Measurements from ENCODE around the gene POLA1. TPM values are rescaled to one million over a fixed set of nuclear protein-coding genes. Genes with fewer than 3 reads are reported as not detected.

The POLA1 gene
- polyA plus RNA-seq, 1 donor from 2014 or later, result 5.8 TPM

DNA sequence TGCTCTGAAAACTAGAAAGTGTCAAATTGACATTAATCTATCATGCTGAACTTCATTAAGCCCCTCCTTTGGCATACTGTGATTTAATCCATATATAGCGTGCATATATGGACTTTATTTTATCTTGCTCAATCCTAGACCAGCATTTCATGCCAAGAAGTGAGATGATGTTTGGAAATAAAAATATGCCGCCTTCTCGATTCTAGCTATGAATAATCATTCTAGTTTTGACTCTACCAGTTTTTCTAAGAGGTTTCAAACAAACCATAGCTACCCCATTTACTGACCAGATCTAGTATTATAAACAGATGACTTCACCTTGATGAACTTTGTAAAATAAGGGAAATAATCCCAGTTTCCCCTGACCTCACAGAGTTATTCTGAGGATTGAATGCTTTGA is 227.1 kb downstream of the POLA1 start:
- Histone ChIP-seq H2AFZ (ENCODE audit: low read depth, low read length) (no peak overlapping the region), H3K9me3 (ENCODE audit: low read length) (no peaks in the 10 kb centered on the region), H4K20me1 (ENCODE audit: insufficient read depth) (no peaks in the 10 kb centered on the region), H3K4me3 (ENCODE audit: low read length) (no peak overlapping the region), H3K27ac (ENCODE audit: low read length) (no peak overlapping the region), H3K9ac (ENCODE audit: low read length) (no peak overlapping the region), H3K36me3 (ENCODE audit: insufficient read depth, low read length) (no peaks in the 10 kb centered on the region), H3K4me2 (ENCODE audit: low read length) (no peak overlapping the region), H3K9me2 (ENCODE audit: insufficient read depth, low read length) (no peaks in the 10 kb centered on the region), H3K79me2 (replicated peaks; ENCODE audit: insufficient read depth, low read length) (no peaks in the 10 kb centered on the region), H3K27me3 (ENCODE audit: insufficient read depth, low read depth, low read length) (no peaks in the 10 kb centered on the region), H3F3A (ENCODE audit: insufficient read depth, low read length, poor library complexity, severe bottlenecking) (no peaks in the 10 kb centered on the region)
- TF ChIP-seq RAD21 (conservative IDR thresholded peaks at IDR 0.05) (no peak), EP300 (conservative IDR thresholded peaks at IDR 0.05; ENCODE audit: poor library complexity, severe bottlenecking) (no peak), MXI1 (conservative IDR thresholded peaks at IDR 0.05; ENCODE audit: poor library complexity, severe bottlenecking) (no peak), SMC3 (conservative IDR thresholded peaks at IDR 0.05; ENCODE audit: poor library complexity) (no peak)
- TF ChIP-seq, protein P1, sequence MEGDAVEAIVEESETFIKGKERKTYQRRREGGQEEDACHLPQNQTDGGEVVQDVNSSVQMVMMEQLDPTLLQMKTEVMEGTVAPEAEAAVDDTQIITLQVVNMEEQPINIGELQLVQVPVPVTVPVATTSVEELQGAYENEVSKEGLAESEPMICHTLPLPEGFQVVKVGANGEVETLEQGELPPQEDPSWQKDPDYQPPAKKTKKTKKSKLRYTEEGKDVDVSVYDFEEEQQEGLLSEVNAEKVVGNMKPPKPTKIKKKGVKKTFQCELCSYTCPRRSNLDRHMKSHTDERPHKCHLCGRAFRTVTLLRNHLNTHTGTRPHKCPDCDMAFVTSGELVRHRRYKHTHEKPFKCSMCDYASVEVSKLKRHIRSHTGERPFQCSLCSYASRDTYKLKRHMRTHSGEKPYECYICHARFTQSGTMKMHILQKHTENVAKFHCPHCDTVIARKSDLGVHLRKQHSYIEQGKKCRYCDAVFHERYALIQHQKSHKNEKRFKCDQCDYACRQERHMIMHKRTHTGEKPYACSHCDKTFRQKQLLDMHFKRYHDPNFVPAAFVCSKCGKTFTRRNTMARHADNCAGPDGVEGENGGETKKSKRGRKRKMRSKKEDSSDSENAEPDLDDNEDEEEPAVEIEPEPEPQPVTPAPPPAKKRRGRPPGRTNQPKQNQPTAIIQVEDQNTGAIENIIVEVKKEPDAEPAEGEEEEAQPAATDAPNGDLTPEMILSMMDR (IDR thresholded peaks at IDR 0.05; ENCODE audit: poor library complexity, severe bottlenecking), result no peak
- TF ChIP-seq, protein P2, sequence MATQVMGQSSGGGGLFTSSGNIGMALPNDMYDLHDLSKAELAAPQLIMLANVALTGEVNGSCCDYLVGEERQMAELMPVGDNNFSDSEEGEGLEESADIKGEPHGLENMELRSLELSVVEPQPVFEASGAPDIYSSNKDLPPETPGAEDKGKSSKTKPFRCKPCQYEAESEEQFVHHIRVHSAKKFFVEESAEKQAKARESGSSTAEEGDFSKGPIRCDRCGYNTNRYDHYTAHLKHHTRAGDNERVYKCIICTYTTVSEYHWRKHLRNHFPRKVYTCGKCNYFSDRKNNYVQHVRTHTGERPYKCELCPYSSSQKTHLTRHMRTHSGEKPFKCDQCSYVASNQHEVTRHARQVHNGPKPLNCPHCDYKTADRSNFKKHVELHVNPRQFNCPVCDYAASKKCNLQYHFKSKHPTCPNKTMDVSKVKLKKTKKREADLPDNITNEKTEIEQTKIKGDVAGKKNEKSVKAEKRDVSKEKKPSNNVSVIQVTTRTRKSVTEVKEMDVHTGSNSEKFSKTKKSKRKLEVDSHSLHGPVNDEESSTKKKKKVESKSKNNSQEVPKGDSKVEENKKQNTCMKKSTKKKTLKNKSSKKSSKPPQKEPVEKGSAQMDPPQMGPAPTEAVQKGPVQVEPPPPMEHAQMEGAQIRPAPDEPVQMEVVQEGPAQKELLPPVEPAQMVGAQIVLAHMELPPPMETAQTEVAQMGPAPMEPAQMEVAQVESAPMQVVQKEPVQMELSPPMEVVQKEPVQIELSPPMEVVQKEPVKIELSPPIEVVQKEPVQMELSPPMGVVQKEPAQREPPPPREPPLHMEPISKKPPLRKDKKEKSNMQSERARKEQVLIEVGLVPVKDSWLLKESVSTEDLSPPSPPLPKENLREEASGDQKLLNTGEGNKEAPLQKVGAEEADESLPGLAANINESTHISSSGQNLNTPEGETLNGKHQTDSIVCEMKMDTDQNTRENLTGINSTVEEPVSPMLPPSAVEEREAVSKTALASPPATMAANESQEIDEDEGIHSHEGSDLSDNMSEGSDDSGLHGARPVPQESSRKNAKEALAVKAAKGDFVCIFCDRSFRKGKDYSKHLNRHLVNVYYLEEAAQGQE (IDR thresholded peaks at IDR 0.05; ENCODE audit: borderline replicate concordance), result no peak

DNA sequence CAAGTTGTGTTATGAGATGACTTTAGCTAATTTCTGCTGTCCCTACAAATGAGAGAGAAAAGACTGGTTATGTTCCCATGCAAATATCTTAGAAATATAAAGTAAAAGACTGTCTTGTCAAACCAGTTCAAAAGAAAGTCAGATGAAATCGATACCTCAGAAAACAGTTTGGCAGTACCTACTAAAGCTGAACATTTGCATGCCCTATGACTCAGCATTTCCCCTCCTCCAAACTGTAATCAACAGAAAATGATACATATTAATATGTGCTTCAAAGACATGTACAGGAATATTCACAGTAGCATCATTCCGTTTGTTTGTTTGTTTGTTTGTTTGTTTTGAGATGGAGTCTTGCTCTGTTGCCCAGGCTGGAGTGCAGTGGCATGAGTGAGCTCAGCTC is 231.7 kb downstream of the POLA1 start:
- H3K4me3 ChIP-seq (ENCODE audit: low read length), result no peak overlapping the region
- no peak overlapping the region for H2AFZ ChIP-seq (ENCODE audit: low read depth, low read length)
- no peaks in the 10 kb centered on the region for H3K27me3 ChIP-seq (ENCODE audit: insufficient read depth, low read depth, low read length)
- no peaks in the 10 kb centered on the region for H3K9me2 ChIP-seq (ENCODE audit: insufficient read depth, low read length)
- no peak overlapping the region for H3K27ac ChIP-seq (ENCODE audit: low read length)
- H3F3A ChIP-seq (ENCODE audit: insufficient read depth, low read length, poor library complexity, severe bottlenecking), result no peaks in the 10 kb centered on the region
- TF ChIP-seq TAF1 (IDR thresholded peaks at IDR 0.05; ENCODE audit: low read depth) (no peak), EP300 (conservative IDR thresholded peaks at IDR 0.05; ENCODE audit: poor library complexity, severe bottlenecking) (no peak)
- H3K36me3 ChIP-seq (ENCODE audit: insufficient read depth, low read length), result no peaks in the 10 kb centered on the region
- no peaks in the 10 kb centered on the region for H3K9me3 ChIP-seq (ENCODE audit: low read length)
- H4K20me1 ChIP-seq (ENCODE audit: insufficient read depth), result no peaks in the 10 kb centered on the region
- no peaks in the 10 kb centered on the region for H3K79me2 ChIP-seq (replicated peaks; ENCODE audit: insufficient read depth, low read length)
- no peak overlapping the region for H3K9ac ChIP-seq (ENCODE audit: low read length)
- no peak overlapping the region for H3K4me2 ChIP-seq (ENCODE audit: low read length)

DNA sequence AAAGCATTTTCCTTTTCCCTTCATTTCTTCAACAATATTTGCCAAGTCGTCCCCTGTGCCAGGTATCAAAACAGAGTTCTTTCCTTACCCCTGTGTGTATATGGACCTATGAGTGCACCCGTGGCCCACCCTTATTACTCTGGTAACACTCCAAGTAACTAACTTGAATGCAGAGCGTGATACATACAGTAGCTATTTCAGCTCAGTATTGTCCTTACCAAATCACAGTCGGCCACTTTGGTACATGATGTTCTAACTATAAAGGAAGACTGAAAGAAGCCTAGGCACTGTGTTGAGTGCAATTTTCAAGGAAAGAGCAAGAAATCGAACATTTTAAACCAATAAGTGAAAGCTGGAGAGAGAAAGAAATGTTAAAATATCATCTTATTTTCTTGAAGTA is 233.7 kb downstream of the POLA1 start:
- no peaks in the 10 kb centered on the region for H3F3A ChIP-seq (ENCODE audit: insufficient read depth, low read length, poor library complexity, severe bottlenecking)
- no peak for TF ChIP-seq EZH2 (IDR thresholded peaks at IDR 0.05; ENCODE audit: borderline replicate concordance, insufficient read depth, low read length, poor library complexity, severe bottlenecking)
- no peaks in the 10 kb centered on the region for H4K20me1 ChIP-seq (ENCODE audit: insufficient read depth)
- no peak overlapping the region for H3K4me2 ChIP-seq (ENCODE audit: low read length)
- H3K4me3 ChIP-seq (ENCODE audit: low read length), result no peak overlapping the region
- H3K9ac ChIP-seq (ENCODE audit: low read length), result no peak overlapping the region
- no peaks in the 10 kb centered on the region for H3K36me3 ChIP-seq (ENCODE audit: insufficient read depth, low read length)
- H3K27me3 ChIP-seq (ENCODE audit: insufficient read depth, low read depth, low read length), result no peaks in the 10 kb centered on the region
- H3K9me2 ChIP-seq (ENCODE audit: insufficient read depth, low read length), result no peaks in the 10 kb centered on the region
- no peaks in the 10 kb centered on the region for H3K79me2 ChIP-seq (replicated peaks; ENCODE audit: insufficient read depth, low read length)
- H3K27ac ChIP-seq (ENCODE audit: low read length), result no peak overlapping the region
- no peaks in the 10 kb centered on the region for H3K9me3 ChIP-seq (ENCODE audit: low read length)
- no peak overlapping the region for H2AFZ ChIP-seq (ENCODE audit: low read depth, low read length)
